ENCODE measurements around the gene TEX50. TPM values are rescaled to one million over a fixed set of nuclear protein-coding genes. Genes with fewer than 3 reads are reported as not detected.
"Not testable (repeated sequence)": the region's sequence is repeated elsewhere in the genome, so short reads cannot be mapped to it uniquely, and the experiment has no call there.

The TEX50 gene
- not detected for total RNA-seq

- no peak for DNase-seq (ENCODE audit: low spot score)
- H3K9me3 ChIP-seq, result peaks cover 0 to 6% of the 10 kb centered on the region in 2 donors
- no peaks in the 10 kb centered on the region for H3K36me3 ChIP-seq
- no peak within 1 kb of the TSS for H3K27ac ChIP-seq
- peaks cover 0 to 9% of the 10 kb centered on the region in 2 donors for H3K4me1 ChIP-seq
- no peak within 1 kb of the TSS for H3K4me3 ChIP-seq
- no peak for TF ChIP-seq CTCF (IDR thresholded peaks at IDR 0.05)
- H3K27me3 ChIP-seq, result no peaks in the 10 kb centered on the region
These were observed at the start of gene TEX50 for GRCh38 chr1:173635116-173635515. Gene TEX50 (plus strand): TSS chr1:173635338. CDS start chr1:173635522, 184 bp downstream.

- Histone ChIP-seq H3K27ac (no peak overlapping the region), H3K36me3 (no peaks in the 10 kb centered on the region), H3K4me3 (no peak overlapping the region), H3K4me1 (no peaks in the 10 kb centered on the region), H3K9me3 (no peaks in the 10 kb centered on the region), H3K27me3 (no peaks in the 10 kb centered on the region)
- no peak for DNase-seq (ENCODE audit: low spot score)
- TF ChIP-seq CTCF (IDR thresholded peaks at IDR 0.05), result no peak
These were observed 44.6 kb upstream of the TEX50 start for GRCh38 chr1:173590557-173590956.

- H3K27ac ChIP-seq; H3K36me3 ChIP-seq; H3K9me3 ChIP-seq; H3K4me1 ChIP-seq; DNase-seq (ENCODE audit: low spot score); H3K4me3 ChIP-seq; H3K27me3 ChIP-seq: not testable (repeated sequence)
These were observed 44.0 kb upstream of the TEX50 start for GRCh38 chr1:173591138-173591537.

GRCh38 chr1:173596097-173596825, 38.9 kb upstream of the TEX50 start:
- no peak for DNase-seq (ENCODE audit: low spot score)
- H3K4me3 ChIP-seq, result no peak overlapping the region
- peaks cover 0 to 5% of the 10 kb centered on the region in 2 donors for H3K9me3 ChIP-seq
- no peaks in the 10 kb centered on the region for H3K36me3 ChIP-seq
- no peaks in the 10 kb centered on the region for H3K4me1 ChIP-seq
- H3K27ac ChIP-seq, result no peak overlapping the region
- TF ChIP-seq CTCF (IDR thresholded peaks at IDR 0.05), result no peak
- H3K27me3 ChIP-seq, result no peaks in the 10 kb centered on the region

- Histone ChIP-seq H3K9me3 (no peaks in the 10 kb centered on the region), H3K27ac (no peak overlapping the region), H3K4me3 (no peak overlapping the region), H3K4me1 (no peaks in the 10 kb centered on the region), H3K27me3 (no peaks in the 10 kb centered on the region), H3K36me3 (no peaks in the 10 kb centered on the region)
- TF ChIP-seq CTCF (IDR thresholded peaks at IDR 0.05), result no peak
- DNase-seq (ENCODE audit: low spot score), result no peak
These were observed 33.5 kb upstream of the TEX50 start for GRCh38 chr1:173601588-173601987.

GRCh38 chr1:173603056-173603591, 32.0 kb upstream of the TEX50 start, which contains the start of gene SLC9C2:
Gene SLC9C2 (minus strand): TSS chr1:173603072. CDS start chr1:173601776, 1,296 bp downstream.
- no peak for TF ChIP-seq CTCF (IDR thresholded peaks at IDR 0.05)
- H3K9me3 ChIP-seq, result no peaks in the 10 kb centered on the region
- H3K36me3 ChIP-seq, result no peaks in the 10 kb centered on the region
- no peaks in the 10 kb centered on the region for H3K4me1 ChIP-seq
- no peak for DNase-seq (ENCODE audit: low spot score)
- peak within 1 kb of the TSS; percentile 26 to 44 for H3K4me3 ChIP-seq
- peak within 1 kb of the TSS; percentile 34 to 46 for H3K27ac ChIP-seq
- H3K27me3 ChIP-seq, result no peaks in the 10 kb centered on the region
